GM12801 (cell line): ENCODE results near the gene SMYD3.

Source experiments
- CTCF ChIP-seq: IDR thresholded peaks from one replicate; pipeline ENCODE4 v1.5.1; 2011; ENCODE audit warnings: control low read depth; ENCODE audit not compliant: insufficient read length; ENCODE audit errors: extremely low read depth

The SMYD3 gene

GRCh38 chr1:245932302-245932972, 574.6 kb downstream of the SMYD3 start:
- no peak for TF ChIP-seq CTCF

DNA sequence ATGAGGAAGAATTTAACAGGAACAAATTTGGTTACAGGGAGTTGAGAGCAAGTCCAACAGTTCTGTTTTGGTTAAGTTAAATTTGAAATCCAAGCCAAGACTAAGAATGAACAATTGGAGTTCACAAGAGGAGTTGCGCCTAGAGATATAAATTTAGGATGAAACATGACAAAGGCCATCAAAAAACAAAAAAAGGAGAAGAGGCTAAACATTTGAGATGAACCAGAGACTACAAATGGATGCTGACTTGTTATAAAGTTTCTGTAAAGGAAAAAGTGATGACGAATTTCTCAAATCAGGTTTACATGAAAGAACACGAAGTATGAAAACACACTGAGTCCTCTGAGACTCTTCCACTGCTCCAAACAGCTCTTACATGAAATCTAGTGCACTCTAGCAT, 575.6 kb downstream of the SMYD3 start:
- TF ChIP-seq CTCF: no peak

DNA sequence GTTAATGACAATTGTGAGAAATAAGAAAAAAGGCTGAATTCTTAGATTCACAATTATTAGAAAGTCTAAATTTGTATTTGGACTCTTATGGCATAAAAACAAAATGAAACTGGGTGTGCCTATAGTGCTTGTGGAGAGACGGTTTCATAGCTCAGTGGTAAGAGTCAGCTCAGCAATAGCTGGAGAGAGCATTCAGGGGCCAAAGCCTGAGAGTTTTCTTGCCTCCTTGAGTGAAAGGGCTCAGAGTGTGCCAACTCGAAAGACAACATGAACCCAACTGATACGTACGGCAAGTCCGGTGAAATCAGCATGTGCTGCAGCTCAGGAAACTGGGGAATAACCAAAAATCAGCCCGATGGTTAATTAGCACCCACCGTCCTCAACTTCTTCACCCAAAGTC, 577.9 kb downstream of the SMYD3 start:
- no peak for TF ChIP-seq CTCF

GRCh38 chr1:245926888-245927287, 580.2 kb downstream of the SMYD3 start:
- no peak for TF ChIP-seq CTCF

DNA sequence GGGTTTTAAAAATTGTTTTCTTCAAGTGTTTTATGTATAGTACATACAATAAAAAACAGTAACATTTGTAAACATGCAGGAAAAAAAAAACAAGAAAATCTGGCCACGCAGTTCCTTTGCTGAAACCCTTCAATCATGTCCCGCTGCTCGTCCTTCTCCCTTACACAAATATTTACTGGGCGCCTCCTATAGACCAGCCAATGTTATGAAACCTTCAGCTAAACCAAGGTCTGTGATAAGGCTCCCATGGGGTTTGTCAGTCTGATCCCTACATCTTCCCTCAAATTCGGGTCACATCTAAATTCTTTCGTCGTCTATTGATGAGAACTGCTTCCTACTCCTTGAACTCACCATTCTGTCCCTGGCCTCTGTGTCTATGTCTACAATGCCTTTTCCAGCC, 583.9 kb downstream of the SMYD3 start:
- TF ChIP-seq CTCF: no peak

DNA sequence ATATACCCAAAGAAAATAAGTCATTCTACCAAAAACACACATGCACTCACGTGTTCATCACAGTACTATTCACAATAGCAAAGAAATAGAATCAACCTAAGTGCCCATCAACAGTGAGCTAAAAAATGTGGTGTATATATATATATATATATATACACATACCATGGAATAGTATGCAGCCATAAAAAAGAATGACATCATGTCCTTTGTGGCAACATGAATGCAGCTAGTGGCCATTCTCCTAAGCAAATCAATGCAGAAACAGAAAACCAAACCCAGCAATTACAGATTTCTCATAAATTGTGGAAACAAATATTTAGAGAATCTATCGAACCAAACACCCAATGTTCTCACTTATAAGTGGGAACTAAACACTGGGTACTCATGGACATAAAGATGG, 585.7 kb downstream of the SMYD3 start:
- TF ChIP-seq CTCF: no peak

DNA sequence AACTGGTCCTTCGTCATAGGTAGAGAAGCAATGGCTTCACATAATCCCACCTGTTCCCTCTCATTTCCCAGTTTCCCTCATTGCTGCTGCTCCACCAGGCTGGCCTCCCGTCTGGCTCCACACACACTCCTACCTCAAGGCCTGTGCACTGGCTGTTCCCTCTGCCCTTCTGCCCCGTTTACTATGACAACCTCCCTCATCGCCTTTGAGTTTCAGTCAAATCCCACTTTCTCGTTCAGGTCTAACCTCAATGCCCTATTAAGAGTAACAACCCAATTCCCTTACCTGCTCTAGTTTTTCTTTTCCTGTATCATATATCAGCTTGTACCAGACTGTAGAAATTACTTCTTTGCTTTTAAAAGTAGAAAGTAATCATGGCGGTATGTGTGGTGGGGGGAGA, 589.7 kb downstream of the SMYD3 start:
- no peak for TF ChIP-seq CTCF
